ENCODE measurements around the gene BEAN1.
"Not testable (repeated sequence)": the region's sequence is repeated elsewhere in the genome, so short reads cannot be mapped to it uniquely, and the experiment has no call there.

The BEAN1 gene

DNA sequence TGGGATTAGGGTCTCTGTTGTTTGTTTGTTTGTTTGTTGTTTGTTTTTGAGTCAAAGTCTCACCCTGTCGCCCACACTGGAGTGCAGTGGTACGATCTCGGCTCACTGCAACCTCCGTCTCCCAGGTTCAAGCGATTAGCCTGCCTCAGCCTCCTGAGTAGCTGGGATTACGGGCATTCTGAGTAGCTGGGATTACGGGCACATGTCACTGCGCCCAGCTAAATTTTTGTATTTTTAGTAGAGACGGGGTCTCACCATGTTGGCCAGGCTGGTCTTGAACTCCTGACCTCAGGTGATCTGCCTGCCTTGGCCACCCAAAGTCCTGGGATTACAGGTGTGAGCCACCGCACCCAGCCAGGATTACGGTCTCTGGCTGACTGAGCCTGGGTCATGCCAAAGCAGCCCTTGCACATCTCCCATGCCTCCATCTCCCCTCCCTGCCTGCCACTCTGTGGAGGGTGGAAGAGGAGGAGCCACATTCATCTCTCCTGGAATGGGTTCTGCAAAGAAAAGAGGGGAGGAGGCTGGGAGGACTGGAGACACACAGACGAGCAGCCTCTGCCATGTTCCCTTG, 59.2 kb downstream of the BEAN1 start:
- no peak for DNase-seq (ENCODE audit: low read depth)

- DNase-seq (ENCODE audit: low read depth) = no peak
These were observed 59.9 kb downstream of the BEAN1 start for GRCh38 chr16:66486773-66487579.

GRCh38 chr16:66487580-66488275, 60.6 kb downstream of the BEAN1 start:
- DNase-seq (ENCODE audit: low read depth) = no peak

DNA sequence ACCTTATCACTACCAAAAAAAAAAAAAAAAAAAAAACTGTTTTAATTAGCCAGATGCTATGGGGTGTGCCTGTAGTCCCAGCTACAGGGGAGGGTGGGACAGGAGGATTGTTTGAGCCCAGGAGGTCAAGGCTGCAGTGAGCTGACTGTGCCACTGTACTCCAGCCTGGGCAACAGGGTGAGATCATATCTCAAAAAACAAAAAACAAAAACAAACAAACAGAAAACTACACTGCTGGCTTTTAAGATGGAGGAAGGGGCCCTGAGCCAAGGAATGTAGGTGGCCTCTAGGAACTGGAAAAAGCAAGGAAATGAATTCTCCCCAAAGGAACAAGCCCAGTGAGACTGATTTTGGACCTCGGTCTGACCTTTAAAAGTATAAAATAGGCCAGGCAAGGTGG, 61.4 kb downstream of the BEAN1 start:
- DNase-seq (ENCODE audit: low read depth) = no peak

DNA sequence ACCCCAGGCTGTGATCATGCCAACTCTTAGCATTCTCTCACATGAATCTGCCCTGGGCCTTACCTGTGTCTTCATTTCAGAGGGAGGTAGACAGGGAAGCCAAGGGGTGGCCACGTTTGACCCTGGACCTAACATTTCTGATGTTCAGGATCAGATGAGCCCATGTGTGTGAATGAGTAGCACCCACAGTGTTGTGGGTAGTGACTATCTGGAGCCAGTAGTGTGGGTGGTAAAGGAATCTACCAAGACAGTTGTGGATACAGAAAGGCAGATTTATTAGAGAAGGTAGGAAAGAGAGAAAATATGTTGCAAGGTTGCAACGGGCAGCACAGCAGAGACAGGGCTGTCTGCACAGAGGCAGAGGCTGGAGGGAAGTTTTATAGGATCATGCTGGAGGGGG, 62.3 kb downstream of the BEAN1 start:
- no peak for DNase-seq (ENCODE audit: low read depth)

GRCh38 chr16:66489818-66490217, 62.7 kb downstream of the BEAN1 start:
- no peak for DNase-seq (ENCODE audit: low read depth)

DNA sequence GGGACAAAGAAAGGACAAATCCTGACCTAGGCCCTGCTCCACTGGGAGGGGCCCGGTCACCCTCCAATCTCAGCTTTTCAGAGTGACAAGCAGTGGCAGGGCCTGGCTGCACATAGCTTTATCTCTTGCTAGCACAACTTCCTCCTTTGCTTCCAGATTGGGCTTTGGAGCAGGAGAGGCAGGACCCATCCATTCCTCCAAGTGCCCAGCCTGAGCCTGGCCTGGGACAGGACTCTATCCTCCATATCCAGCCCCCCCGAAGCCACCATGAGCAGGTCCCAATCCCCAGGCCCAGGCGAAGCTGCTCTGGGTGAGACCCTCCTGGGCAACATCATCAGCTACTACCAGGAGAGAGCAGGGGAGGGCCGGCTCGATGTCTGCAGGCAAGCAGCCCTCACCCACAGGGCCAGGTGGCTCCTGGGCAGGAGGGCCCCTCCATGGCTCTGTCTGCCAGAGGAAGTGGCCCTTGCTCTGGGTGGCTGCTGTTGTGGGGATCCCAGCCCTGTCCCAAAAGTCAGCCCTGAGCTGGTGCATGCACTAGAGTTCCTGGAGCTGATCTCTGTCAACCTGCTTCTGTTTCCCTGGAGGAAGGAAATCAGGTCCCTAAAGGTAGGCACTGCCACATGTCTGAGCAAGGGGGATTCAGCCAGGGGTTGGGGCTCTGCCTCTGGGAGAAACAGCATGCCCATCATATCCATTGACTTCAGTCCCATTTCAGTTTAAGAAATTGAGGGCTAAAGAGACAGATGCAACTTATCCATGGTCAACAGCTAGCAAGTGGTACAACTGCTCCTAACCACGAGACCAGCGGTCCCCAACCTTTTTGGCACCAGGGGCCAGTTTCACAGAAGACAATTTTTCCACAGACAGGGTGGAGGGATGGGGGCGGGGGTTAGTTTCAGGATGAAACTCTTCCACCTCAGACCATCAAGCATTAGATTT, 64.0 kb downstream of the BEAN1 start:
- no peak for DNase-seq (ENCODE audit: low read depth)

DNA sequence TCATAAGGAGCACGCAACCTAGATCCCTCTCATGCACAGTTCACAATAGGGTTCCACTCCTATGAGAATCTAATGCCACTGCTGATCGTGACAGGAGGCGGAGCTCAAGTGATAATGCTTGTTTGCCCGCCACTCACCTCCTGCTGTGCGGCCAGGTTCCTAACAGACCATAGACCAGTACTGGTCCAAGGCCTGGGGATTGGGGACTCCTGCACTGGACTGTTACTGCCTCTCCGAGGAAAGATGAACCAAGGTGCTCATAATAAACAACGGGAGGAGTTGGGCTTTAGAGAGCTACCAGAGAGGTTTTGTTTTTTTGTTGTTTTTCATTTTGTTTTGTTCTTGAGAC, 64.6 kb downstream of the BEAN1 start:
- DNase-seq (ENCODE audit: low read depth) = no peak

GRCh38 chr16:66493490-66494401, 66.7 kb downstream of the BEAN1 start:
- DNase-seq (ENCODE audit: low read depth) = no peak

DNA sequence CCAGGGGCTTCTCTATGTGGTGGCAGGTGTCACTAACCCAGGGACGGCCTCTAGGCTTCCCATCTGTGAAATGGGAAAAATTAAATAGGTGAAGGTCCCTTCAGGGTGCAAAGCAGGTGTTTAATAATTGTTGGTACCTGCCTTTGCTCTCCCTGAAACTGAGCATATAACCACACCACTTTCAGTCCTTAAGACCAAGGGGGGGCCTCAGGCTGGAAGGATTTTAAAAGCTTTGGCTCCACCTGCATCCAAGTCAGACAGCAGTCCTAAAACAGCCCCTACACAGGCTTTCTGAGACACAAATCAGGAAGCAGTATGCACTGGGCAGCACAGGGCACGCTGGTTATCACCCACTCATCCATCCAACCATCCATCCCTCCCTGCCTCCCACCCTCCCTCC, 67.8 kb downstream of the BEAN1 start:
- DNase-seq (ENCODE audit: low read depth) = no peak

DNA sequence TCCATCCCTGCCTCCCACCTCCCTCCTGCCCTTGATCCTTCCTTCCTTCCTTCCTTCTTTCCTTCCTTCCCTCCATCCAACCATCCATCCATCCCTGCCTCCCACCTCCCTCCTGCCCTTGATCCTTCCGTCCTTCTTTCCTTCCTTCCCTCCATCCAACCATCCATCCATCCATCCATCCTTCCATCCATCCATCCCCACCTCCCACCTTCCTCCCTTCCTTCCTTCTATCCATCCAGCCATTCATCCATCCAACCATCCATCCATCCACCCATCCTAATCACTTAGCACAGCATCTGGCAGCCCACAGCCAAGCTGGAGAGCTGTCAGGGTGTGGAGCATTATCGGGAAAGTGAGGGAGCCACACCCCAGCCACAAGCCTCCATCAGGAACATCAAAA, 68.3 kb downstream of the BEAN1 start:
- DNase-seq (ENCODE audit: low read depth) = no peak

DNA sequence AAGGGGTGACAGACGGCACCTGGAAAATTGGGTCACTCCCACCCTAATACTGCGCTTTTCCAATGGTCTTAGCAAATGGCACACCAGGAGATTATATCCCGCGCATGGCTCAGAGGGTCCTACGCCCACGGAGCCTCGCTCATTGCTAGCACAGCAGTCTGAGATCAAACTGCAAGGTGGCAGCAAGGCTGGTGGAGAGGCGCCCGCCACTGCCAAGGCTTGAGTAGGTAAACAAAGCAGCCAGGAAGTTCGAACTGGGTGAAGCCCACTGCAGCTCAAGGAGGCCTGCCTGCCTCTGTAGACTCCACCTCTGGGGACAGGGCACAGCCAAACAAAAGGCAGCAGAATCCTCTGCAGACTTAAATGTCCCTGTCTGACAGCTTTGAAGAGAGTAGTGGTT, 69.1 kb downstream of the BEAN1 start:
- not testable (repeated sequence) for DNase-seq (ENCODE audit: low read depth)

DNA sequence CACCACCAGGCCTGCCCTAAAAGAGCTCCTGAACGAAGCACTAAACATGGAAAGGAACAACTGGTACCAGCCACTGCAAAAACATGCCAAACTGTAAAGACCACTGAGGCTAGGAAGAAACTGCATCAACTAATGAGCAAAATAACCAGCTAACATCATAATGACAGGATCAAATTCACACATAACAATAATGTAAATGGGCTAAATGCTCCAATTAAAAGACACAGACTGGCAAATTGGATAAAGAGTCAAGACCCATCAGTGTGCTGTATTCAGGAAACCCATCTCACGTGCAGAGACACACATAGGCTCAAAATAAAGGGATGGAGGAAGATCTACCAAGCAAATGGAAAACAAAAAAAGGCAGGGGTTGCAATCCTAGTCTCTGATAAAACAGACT, 70.8 kb downstream of the BEAN1 start:
- DNase-seq (ENCODE audit: low read depth) = not testable (repeated sequence)

- DNase-seq (ENCODE audit: low read depth) = not testable (repeated sequence)
These were observed 74.5 kb downstream of the BEAN1 start for GRCh38 chr16:66501563-66501962.

GRCh38 chr16:66502020-66502913, 75.2 kb downstream of the BEAN1 start:
- DNase-seq (ENCODE audit: low read depth) = no peak

GRCh38 chr16:66503030-66503429, 75.9 kb downstream of the BEAN1 start:
- no peak for DNase-seq (ENCODE audit: low read depth)

DNA sequence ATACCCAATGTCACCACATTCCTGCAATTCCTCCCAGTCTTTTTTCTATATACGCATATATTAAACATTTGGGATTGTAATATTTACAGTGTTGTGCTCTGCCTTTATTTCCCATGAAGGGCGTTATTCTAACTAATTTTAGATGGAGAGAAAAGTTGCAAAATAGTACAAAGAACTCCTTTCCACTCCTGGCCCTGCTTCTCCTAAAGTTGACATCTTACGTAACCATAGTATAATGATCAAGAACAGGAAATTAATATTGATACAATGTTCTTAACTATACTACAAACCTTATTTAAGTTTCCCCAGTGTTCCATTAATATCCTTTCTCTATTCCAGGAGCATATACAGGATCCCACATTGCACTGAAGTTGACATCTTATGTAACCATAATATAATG, 76.5 kb downstream of the BEAN1 start:
- no peak for DNase-seq (ENCODE audit: low read depth)

- DNase-seq (ENCODE audit: low read depth) = no peak
These were observed 80.7 kb downstream of the BEAN1 start for GRCh38 chr16:66507731-66508239.

GRCh38 chr16:66508248-66508913, 81.3 kb downstream of the BEAN1 start:
- no peak for DNase-seq (ENCODE audit: low read depth)
